SK-N-SH (cell line): ENCODE results near the gene C22orf31. TPM values are rescaled to one million over a fixed set of nuclear protein-coding genes. Genes with fewer than 3 reads are reported as not detected.

ENCODE experiments used
- CTCF ChIA-PET: fragments of 300-600, 350-600 bp; formaldehyde crosslinking; extraction: SDS; loops from one replicate; lab custom pipeline; 2021; lab: Yijun Ruan, JAX
- POLR2A ChIA-PET: fragments of 350-600 bp; sonication (Branson Sonifier 250); formaldehyde crosslinking; extraction: SDS; loops from one replicate; lab custom pipeline; 2020; ENCODE audit warnings: antibody characterized with exemption, inconsistent platforms; lab: Yijun Ruan, JAX
- DNase-seq: peaks from one replicate; pipeline ENCODE4 v3.0.0; 2012
- H2AFZ ChIP-seq: fragments of 200-600 bp; sonication (generic); 2 replicates; pipeline ENCODE4 v1.8.1; 2016; ENCODE audit warnings: antibody characterized with exemption, mild to moderate bottlenecking, low read depth
- H3F3A ChIP-seq: fragments of 200-600 bp; sonication (generic); replicated peaks from 2 replicates; pipeline ENCODE3; 2016; ENCODE audit warnings: antibody characterized with exemption, mild to moderate bottlenecking; ENCODE audit not compliant: insufficient read depth
- H3K27ac ChIP-seq, 2 experiments: fragments of 200-500 bp in 1 of 2; fragments of 200-600 bp in 1 of 2; sonication (Bioruptor generic) in 1 of 2; sonication (generic), shearing (Covaris generic) in 1 of 2; 2 replicates each; pipeline versions ENCODE4 v1.5.1 to v1.6.1; 2014 to 2016; ENCODE audit warnings: low read depth in 2 of 2, inconsistent platforms in 1 of 2, low read length in 1 of 2, mild to moderate bottlenecking in 1 of 2, mixed read lengths in 1 of 2
- H3K27me3 ChIP-seq: fragments of 200-600 bp; sonication (generic), shearing (Covaris generic); 2 replicates; pipeline ENCODE4 v1.6.1; 2016; ENCODE audit warnings: mixed run types; ENCODE audit not compliant: insufficient read depth
- H3K36me3 ChIP-seq, 2 experiments: fragments of 200-500 bp in 1 of 2; fragments of 200-600 bp in 1 of 2; sonication (Bioruptor generic) in 1 of 2; sonication (generic) in 1 of 2; replicated peaks in 1 of 2; 2 replicates each; pipeline versions ENCODE3 to v1.5.1; 2014 to 2016; ENCODE audit warnings: low read length in 1 of 2, mild to moderate bottlenecking in 1 of 2; ENCODE audit not compliant: insufficient read depth in 2 of 2, control insufficient read depth in 1 of 2
- H3K4me1 ChIP-seq, 2 experiments: fragments of 200-500 bp in 1 of 2; fragments of 200-600 bp in 1 of 2; sonication (Bioruptor generic) in 1 of 2; sonication (generic), shearing (Covaris generic) in 1 of 2; 2 replicates each; pipeline versions ENCODE4 v1.5.1 to v1.6.1; 2014 to 2016; ENCODE audit warnings: low read depth in 1 of 2, low read length in 1 of 2, mixed run types in 1 of 2; ENCODE audit not compliant: insufficient read depth in 2 of 2, control insufficient read depth in 1 of 2
- H3K4me2 ChIP-seq: fragments of 200-600 bp; sonication (generic), shearing (Covaris generic); 2 replicates; pipeline ENCODE4 v1.6.1; 2017; ENCODE audit warnings: mixed run types
- H3K4me3 ChIP-seq, 2 experiments: fragments of 200-500 bp in 1 of 2; fragments of 200-600 bp in 1 of 2; sonication (Bioruptor generic) in 1 of 2; sonication (generic), shearing (Covaris generic) in 1 of 2; 2 replicates each; pipeline versions ENCODE4 v1.5.1 to v1.8.1; 2014 to 2016; ENCODE audit warnings: low read depth in 2 of 2, inconsistent platforms in 1 of 2, low read length in 1 of 2, mild to moderate bottlenecking in 1 of 2, mixed read lengths in 1 of 2, moderate library complexity in 1 of 2
- H3K79me2 ChIP-seq: fragments of 200-600 bp; sonication (generic); 2 replicates; pipeline ENCODE4 v1.8.1; 2017; ENCODE audit warnings: mild to moderate bottlenecking; ENCODE audit not compliant: insufficient read depth
- H3K9ac ChIP-seq: fragments of 200-600 bp; sonication (generic); 2 replicates; pipeline ENCODE4 v1.6.1; 2017; ENCODE audit warnings: mixed run types
- H3K9me2 ChIP-seq: fragments of 200-600 bp; sonication (generic); 2 replicates; pipeline ENCODE4 v1.6.1; 2017; ENCODE audit warnings: mixed run types
- H3K9me3 ChIP-seq: fragments of 200-600 bp; sonication (generic); 2 replicates; pipeline ENCODE4 v1.6.1; 2017; ENCODE audit warnings: mixed run types, mild to moderate bottlenecking, moderate library complexity
- H4K20me1 ChIP-seq: fragments of 200-600 bp; sonication (generic); 2 replicates; pipeline ENCODE4 v1.6.1; 2017; ENCODE audit warnings: mild to moderate bottlenecking, mixed run types; ENCODE audit not compliant: insufficient read depth
- CHD2 ChIP-seq: fragments of 150-350 bp; IDR thresholded peaks from 2 replicates; pipeline ENCODE4 v1.6.1; 2018; ENCODE audit warnings: low read length; ENCODE audit not compliant: partially characterized antibody
- CTCF ChIP-seq: fragments of 200-600 bp; sonication (generic); IDR thresholded peaks from 2 replicates; pipeline ENCODE4 v1.6.1; 2017; ENCODE audit warnings: antibody characterized with exemption, mild to moderate bottlenecking, moderate library complexity
- EP300 ChIP-seq, 2 experiments: IDR thresholded peaks; 2 replicates each; pipeline versions ENCODE4 v1.4.0 to v1.6.1; 2012; ENCODE audit warnings: borderline replicate concordance in 1 of 2, low read depth in 1 of 2, low read length in 1 of 2
- FOXJ3 ChIP-seq: sonication (generic); formaldehyde crosslinking; IDR thresholded peaks from 2 replicates; pipeline ENCODE4 v1.5.1; 2020; ENCODE audit warnings: mild to moderate bottlenecking, missing genetic modification reagents
- MXI1 ChIP-seq: IDR thresholded peaks from 2 replicates; pipeline ENCODE4 v1.6.1; 2012; ENCODE audit warnings: mild to moderate bottlenecking, low read depth, low read length, improper control_type of control experiment
- RAD21 ChIP-seq: IDR thresholded peaks from 2 replicates; pipeline ENCODE4 v1.6.1; 2012; ENCODE audit warnings: mild to moderate bottlenecking, low read length
- RCOR1 ChIP-seq: fragments of 150-350 bp; IDR thresholded peaks from 2 replicates; pipeline ENCODE4 v1.6.1; 2017; ENCODE audit warnings: antibody characterized with exemption, low read length
- RFX5 ChIP-seq: IDR thresholded peaks from 2 replicates; pipeline ENCODE4 v1.6.1; 2012; ENCODE audit warnings: mild to moderate bottlenecking, improper control_type of control experiment, low read length
- RXRA ChIP-seq: IDR thresholded peaks from 2 replicates; pipeline ENCODE4 v1.4.0; 2012; ENCODE audit warnings: low read depth, mild to moderate bottlenecking, borderline replicate concordance
- SMC3 ChIP-seq: IDR thresholded peaks from 2 replicates; pipeline ENCODE4 v1.6.1; 2012; ENCODE audit warnings: low read depth, low read length, improper control_type of control experiment
- USF1 ChIP-seq: IDR thresholded peaks from 2 replicates; pipeline ENCODE4 v1.4.0; 2012; ENCODE audit warnings: low read depth, borderline replicate concordance
- YY1 ChIP-seq: IDR thresholded peaks from 2 replicates; pipeline ENCODE4 v1.4.0; 2012; ENCODE audit warnings: low read depth, mild to moderate bottlenecking
- WGBS: methylation state at CpG from one replicate; pipeline ENCODE4 v1.1.6; 2017; ENCODE audit warnings: low lambda C conversion rate; 5-methylcytosine and 5-hydroxymethylcytosine counted together
- polyA plus RNA-seq, 3 experiments: library from polyadenylated mRNA; depleted of rRNA; stranded (reverse); fragments of >200 nt; gene quantifications; 2 replicates each; pipeline ENCODE4 v1.2.3, GENCODE V29; 2012

C22orf31 gene
- polyA plus RNA-seq, 1 of the 3 experiments (the other 2 are of a cell fraction): not detected

DNA sequence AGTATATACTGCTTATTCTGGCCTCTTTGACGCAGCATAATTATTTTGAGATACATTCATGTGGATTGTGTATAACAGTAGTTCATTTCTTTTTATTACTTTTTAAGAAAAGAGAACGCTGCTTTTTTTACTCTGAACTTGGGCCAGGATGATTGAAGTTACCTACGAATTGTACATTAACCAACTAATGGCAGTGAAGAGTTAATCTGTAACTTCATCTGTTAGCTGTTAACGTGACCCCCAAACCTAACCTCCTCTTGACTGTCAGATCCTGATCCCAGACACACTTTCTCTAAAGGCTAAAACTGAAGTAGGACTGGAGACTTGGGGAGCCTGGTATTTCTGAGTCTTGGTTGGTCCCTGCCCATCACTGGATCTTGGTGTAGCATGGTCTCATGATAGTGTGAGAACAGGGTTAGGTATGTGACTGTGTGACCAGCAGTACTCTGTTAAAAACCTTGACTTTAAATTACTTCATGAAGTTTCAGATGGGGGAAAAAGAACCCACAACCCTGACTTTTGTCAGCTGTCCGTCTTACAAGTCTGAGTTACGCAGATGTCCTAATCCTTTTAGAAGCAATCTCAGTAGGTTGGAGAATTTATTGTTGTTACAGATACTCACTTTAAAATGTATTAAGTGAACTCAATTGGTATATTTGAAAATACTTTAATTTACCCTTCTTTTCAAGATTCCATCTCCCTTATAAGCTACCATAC lies 39.4 kb downstream of the C22orf31 start:
- no peaks in the 10 kb centered on the region for H3K36me3 ChIP-seq
- POLR2A ChIA-PET: no interaction called here
- CTCF ChIA-PET: no interaction called here

GRCh38 chr22:29018293-29019189 lies 43.1 kb downstream of the C22orf31 start:
- no peak overlapping the region for H3K9ac ChIP-seq
- ChIA-PET POLR2A (no interaction called here), CTCF (no interaction called here)
- H2AFZ ChIP-seq: no peak overlapping the region
- H3K9me2 ChIP-seq: no peaks in the 10 kb centered on the region
- 95% methylated on average over 4 of the region's 4 CpGs for WGBS
- DNase-seq: no peak
- H3K9me3 ChIP-seq: no peaks in the 10 kb centered on the region
- H3K4me2 ChIP-seq: no peak overlapping the region
- no peaks in the 10 kb centered on the region for H3F3A ChIP-seq
- no peaks in the 10 kb centered on the region for H3K27me3 ChIP-seq
- H3K4me1 ChIP-seq: peaks cover 0 to 8% of the 10 kb centered on the region in 2 experiments; a peak in 1 of 4 replicates
- H4K20me1 ChIP-seq: no peaks in the 10 kb centered on the region
- H3K27ac ChIP-seq: no peak overlapping the region
- H3K79me2 ChIP-seq: 0 out of 2 replicates have a peak, but pooled peaks cover 3% of the 10 kb centered on the region
- peaks cover 0 to 3% of the 10 kb centered on the region in 2 experiments for H3K36me3 ChIP-seq
- H3K4me3 ChIP-seq: no peak overlapping the region
- TF ChIP-seq USF1: no peak
- no peak for TF ChIP-seq RAD21
- TF ChIP-seq YY1: no peak
- TF ChIP-seq RFX5: no peak
- no peak for TF ChIP-seq FOXJ3 (CRISPR knock-in tag)
- TF ChIP-seq MXI1: no peak
- TF ChIP-seq CTCF: no peak
- no peak for TF ChIP-seq RCOR1
- no peak for TF ChIP-seq EP300 (IDR thresholded peaks at IDR 0.05; ENCODE audit: borderline replicate concordance in 1 of 2, low read depth in 1 of 2, low read length in 1 of 2)

More for the DNA sequence above, 39.4 kb downstream of the C22orf31 start:
- 87% methylated on average over 6 of the region's 6 CpGs for WGBS
- no peak overlapping the region for H3K4me3 ChIP-seq
- no peaks in the 10 kb centered on the region for H3K9me3 ChIP-seq
- TF ChIP-seq SMC3 (no peak), YY1 (no peak), RAD21 (no peak), RXRA (no peak), USF1 (no peak), RCOR1 (no peak), CTCF (no peak), CHD2 (no peak)
- no peaks in the 10 kb centered on the region for H3F3A ChIP-seq
- H3K9ac ChIP-seq: no peak overlapping the region
- H3K27ac ChIP-seq: no peak overlapping the region
- no peaks in the 10 kb centered on the region for H4K20me1 ChIP-seq
- no peak overlapping the region for H2AFZ ChIP-seq
- H3K4me2 ChIP-seq: no peak overlapping the region
- no peak for DNase-seq
- H3K79me2 ChIP-seq: no peaks in the 10 kb centered on the region
- H3K4me1 ChIP-seq: no peaks in the 10 kb centered on the region; a peak in 1 of 4 replicates
- no peaks in the 10 kb centered on the region for H3K9me2 ChIP-seq
- H3K27me3 ChIP-seq: no peaks in the 10 kb centered on the region
